OCI-LY3 (cell line): Measurements from ENCODE around the gene PTPRN2.

Experiments
- EZH2phosphoT487 ChIP-seq: fragments of 200-600 bp; shearing (Covaris generic); IDR thresholded peaks from 2 replicates; pipeline ENCODE4 v1.6.1; 2018; ENCODE audit warnings: antibody characterized with exemption, mixed run types, low read depth
- TF ChIP-seq, protein P1 (sequence below): fragments of 200-600, 300-600 bp; sonication (generic); IDR thresholded peaks from 2 replicates; pipeline ENCODE4 v1.5.1; 2014; ENCODE audit warnings: antibody characterized with exemption, low read length, low read depth

DNA sequence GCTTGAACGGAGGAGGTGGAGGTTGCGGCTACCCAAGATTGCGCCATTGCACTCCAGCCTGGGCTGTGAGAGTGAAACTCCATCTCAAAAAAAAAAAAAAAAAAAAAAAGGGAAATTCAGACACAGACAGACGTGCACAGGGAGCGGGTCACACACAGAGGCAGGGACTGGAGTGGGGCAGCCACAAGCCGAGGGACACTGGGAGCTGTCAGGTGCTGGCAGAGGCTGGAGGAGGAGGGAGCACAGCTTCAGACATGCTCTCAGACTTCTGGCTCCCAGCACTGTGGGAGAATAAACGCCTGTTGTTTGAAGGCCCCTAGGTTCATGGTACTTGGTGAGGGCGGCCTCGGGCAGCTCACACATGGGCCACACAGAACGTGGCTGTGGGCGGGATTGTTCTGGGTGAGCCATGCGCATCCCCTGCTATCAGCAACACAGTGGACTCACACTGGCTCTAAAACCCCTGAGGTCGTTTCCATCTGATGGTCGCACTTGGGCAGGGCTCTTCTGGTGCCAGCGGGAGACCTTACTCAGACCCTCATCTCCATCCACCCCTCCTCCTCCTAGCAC, 874.9 kb downstream of the PTPRN2 start:
- TF ChIP-seq, protein P1, sequence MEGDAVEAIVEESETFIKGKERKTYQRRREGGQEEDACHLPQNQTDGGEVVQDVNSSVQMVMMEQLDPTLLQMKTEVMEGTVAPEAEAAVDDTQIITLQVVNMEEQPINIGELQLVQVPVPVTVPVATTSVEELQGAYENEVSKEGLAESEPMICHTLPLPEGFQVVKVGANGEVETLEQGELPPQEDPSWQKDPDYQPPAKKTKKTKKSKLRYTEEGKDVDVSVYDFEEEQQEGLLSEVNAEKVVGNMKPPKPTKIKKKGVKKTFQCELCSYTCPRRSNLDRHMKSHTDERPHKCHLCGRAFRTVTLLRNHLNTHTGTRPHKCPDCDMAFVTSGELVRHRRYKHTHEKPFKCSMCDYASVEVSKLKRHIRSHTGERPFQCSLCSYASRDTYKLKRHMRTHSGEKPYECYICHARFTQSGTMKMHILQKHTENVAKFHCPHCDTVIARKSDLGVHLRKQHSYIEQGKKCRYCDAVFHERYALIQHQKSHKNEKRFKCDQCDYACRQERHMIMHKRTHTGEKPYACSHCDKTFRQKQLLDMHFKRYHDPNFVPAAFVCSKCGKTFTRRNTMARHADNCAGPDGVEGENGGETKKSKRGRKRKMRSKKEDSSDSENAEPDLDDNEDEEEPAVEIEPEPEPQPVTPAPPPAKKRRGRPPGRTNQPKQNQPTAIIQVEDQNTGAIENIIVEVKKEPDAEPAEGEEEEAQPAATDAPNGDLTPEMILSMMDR = no peak
- no peak for TF ChIP-seq EZH2phosphoT487
